Spinal cord (tissue), 10 donors: ENCODE results near the gene GMDS. TPM values are rescaled to one million over a fixed set of nuclear protein-coding genes. Genes with fewer than 3 reads are reported as not detected.

Experiments used
- DNase-seq, 6 donors: peaks; one replicate each; pipeline versions ENCODE4 v3.0.0 to v3.0.0-alpha.2; 2013 to 2015; ENCODE audit warnings: low spot score in 6 of 6, low read depth in 4 of 6
- H3K27ac ChIP-seq: one replicate; pipeline ENCODE4 v1.5.1; 2013; ENCODE audit warnings: low read depth, low read length, control low read depth
- H3K27me3 ChIP-seq: one replicate; pipeline ENCODE4 v1.6.1; 2013; ENCODE audit warnings: low read length; ENCODE audit not compliant: control insufficient read depth, insufficient read depth
- H3K36me3 ChIP-seq: one replicate; pipeline ENCODE4 v1.6.1; 2013; ENCODE audit warnings: low read length; ENCODE audit not compliant: control insufficient read depth, insufficient read depth
- H3K4me1 ChIP-seq: one replicate; pipeline ENCODE4 v1.6.1; 2013; ENCODE audit warnings: low read length; ENCODE audit not compliant: control insufficient read depth, insufficient read depth
- H3K4me3 ChIP-seq: one replicate; pipeline ENCODE4 v1.5.1; 2013; ENCODE audit warnings: low read depth, low read length, control low read depth
- H3K9me3 ChIP-seq: one replicate; pipeline ENCODE4 v1.6.1; 2013; ENCODE audit warnings: low read length; ENCODE audit not compliant: control insufficient read depth, insufficient read depth
- WGBS: methylation state at CpG from one replicate; pipeline ENCODE4 v1.1.5; 2013; ENCODE audit warnings: missing lambda C conversion rate; ENCODE audit not compliant: insufficient coverage; 5-methylcytosine and 5-hydroxymethylcytosine counted together
- polyA plus RNA-seq, 2 donors: library from polyadenylated mRNA; unstranded; fragments of 120-200 nt; gene quantifications; one replicate each; pipeline ENCODE4 v1.2.1, GENCODE V29; 2013; ENCODE audit not compliant: insufficient read length in 2 of 2
- total RNA-seq, 2 donors: library from RNA; depleted of rRNA in 1 of 2; stranded (reverse); fragments of 120-200 nt in 1 of 2; fragments of >200 nt in 1 of 2; gene quantifications; one replicate each; pipeline versions ENCODE4 v1.2.3 to v1.2.4, GENCODE V29; 2013 to 2014
- donor health status: healthy.

GMDS gene
- total and polyA plus RNA-seq, 4 donors = 35.3 to 87.4 (median 49.6) TPM

DNA sequence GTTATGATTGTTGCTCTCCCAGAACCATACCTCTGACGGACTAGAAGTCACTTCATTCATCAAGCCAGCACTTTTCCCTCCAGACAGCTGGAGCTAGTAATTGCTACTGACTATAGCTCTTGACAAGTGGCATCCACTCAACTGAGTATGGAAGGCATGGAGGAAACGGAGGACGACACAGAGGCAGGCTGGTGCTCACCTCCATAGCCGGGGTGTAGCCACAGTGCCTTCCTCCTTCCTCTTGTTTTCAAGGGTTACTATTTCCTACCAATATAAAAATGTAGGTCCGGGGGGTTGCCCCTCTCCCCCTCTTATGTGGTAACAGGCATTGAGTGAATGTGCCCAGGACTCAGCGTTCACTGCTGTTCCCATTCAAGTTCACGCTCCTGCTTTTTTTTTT, 659.1 kb downstream of the GMDS start:
- no peak overlapping the region for H3K4me3 ChIP-seq
- H3K9me3 ChIP-seq = no peaks in the 10 kb centered on the region
- DNase-seq = no peak
- H3K27me3 ChIP-seq = no peaks in the 10 kb centered on the region
- H3K27ac ChIP-seq = no peak overlapping the region
- no peaks in the 10 kb centered on the region for H3K36me3 ChIP-seq
- H3K4me1 ChIP-seq = no peaks in the 10 kb centered on the region
- WGBS = 80% methylated on average over 1 of the region's 7 CpGs

DNA sequence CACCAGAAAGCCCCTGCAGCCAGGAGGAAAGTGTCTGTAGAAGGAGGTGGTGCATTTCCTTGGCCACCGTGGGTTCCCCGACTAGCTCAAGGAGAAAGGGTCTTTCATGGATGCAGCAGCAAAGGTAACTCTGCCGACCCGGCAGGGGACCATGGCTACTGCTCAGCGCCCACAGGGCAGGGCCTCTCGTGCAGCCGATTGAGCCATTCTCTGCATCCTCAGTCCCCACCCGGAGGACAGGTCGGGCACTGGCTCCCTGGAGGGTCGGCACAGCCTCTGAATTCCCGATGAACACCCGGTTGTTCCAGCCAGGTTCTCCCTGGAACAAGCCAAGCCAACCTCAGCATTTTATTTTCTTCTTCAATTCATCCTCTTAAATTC, 659.7 kb downstream of the GMDS start:
- 81% methylated on average over 12 of the region's 12 CpGs for WGBS
- no peak overlapping the region for H3K4me3 ChIP-seq
- no peaks in the 10 kb centered on the region for H3K27me3 ChIP-seq
- no peak for DNase-seq
- H3K9me3 ChIP-seq = no peaks in the 10 kb centered on the region
- H3K4me1 ChIP-seq = no peaks in the 10 kb centered on the region
- no peaks in the 10 kb centered on the region for H3K36me3 ChIP-seq
- H3K27ac ChIP-seq = no peak overlapping the region

DNA sequence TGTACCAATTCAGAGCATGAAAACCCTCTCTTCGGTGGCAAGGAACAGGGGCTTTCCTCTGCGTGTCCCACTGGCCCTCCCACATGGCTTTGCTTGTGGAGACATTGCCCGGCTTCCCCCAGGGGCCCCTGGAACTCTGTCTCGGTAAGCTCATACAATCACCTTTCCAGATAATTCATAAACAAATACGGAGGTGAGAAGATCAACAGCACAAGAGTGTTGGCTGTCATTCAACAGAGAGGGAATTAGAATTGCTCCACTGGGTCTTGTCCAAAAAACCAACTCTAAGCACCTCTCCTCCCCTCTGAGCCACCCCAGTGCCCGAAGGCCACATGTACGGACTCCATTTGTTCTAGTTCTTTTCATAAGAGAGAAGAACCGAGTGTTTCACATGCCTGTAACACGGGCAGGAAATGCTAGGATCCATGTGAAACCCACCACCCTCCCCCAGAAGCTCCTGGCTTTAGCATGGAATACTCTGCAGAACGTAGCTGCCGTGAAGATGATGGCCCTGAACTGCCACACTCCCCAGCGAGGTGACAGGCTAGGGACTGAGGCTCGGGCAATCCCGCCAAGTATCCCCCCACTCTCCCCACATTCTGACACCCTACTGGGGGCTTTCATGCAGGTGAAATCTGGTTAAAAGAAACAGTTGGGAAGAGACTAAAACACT, 660.3 kb downstream of the GMDS start:
- Histone ChIP-seq H3K4me1 (no peaks in the 10 kb centered on the region), H3K36me3 (no peaks in the 10 kb centered on the region), H3K27ac (no peak overlapping the region), H3K4me3 (no peak overlapping the region), H3K27me3 (no peaks in the 10 kb centered on the region), H3K9me3 (no peaks in the 10 kb centered on the region)
- WGBS = 83% methylated on average over 7 of the region's 14 CpGs
- no peak for DNase-seq

DNA sequence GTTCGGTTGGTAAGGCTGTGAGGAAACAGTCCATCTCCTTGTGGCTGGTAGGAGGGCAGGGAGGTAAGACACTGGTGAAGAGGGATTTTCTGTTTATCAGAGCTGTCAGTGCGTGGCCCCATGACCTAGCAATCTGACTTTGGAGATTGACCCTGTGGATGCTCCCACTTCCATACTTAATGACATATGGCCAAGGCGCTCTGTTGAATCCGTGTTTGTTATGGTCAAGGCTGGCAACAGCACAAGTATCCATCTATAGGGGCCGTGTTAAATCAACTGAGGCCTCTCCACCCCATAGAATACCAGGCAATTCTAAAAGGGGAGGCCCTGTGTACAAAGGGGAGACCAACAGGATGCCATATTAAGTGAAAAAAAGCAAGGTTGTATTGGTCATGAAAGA, 661.3 kb downstream of the GMDS start:
- Histone ChIP-seq H3K9me3 (no peaks in the 10 kb centered on the region), H3K4me1 (peaks cover 9% of the 10 kb centered on the region), H3K36me3 (no peaks in the 10 kb centered on the region), H3K4me3 (no peak overlapping the region), H3K27me3 (no peaks in the 10 kb centered on the region), H3K27ac (no peak overlapping the region)
- no peak for DNase-seq
- 96% methylated on average over 4 of the region's 5 CpGs for WGBS

DNA sequence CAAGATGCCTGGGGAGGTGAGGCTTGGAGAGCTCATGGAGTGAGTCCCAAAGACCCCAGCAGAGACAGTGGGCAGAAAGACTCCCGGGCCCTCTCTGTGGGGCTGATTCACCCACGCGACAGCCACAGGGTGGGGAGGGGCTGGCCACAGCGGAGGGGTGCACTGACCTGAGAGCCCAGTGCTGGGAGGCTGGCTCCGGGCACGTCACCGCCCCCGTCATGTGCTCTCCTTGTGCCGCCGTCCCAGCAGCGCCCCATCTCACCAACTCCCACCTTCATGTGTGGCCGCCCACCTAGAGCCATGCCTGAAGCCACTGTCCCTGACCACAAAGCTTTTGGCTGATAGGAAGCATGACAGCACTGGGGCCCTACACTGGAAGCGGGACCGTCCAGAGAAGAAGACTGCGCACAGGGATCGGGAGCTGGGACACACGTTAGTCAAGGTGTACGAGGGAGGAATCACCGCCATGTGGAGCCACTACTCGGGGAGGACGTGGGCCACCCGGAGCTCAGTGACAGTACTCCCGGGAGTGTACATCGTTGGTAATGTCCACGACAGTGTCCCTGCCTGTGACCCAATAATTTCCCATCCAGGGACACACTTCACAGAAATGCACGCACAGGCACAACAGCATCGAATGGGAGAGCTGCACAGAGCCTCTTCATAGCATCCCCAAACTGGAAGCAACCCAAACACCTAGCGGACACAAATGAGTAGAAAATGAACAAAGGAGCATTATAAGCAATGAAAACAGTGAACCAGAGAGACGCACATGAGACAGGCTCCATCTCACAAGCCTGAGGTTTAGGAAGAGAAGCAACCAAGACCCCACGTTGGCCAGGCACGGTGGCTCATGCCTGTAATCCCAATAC, 664.0 kb downstream of the GMDS start:
- H3K4me1 ChIP-seq = peaks cover 19% of the 10 kb centered on the region
- 85% methylated on average over 31 of the region's 31 CpGs for WGBS
- H3K9me3 ChIP-seq = no peaks in the 10 kb centered on the region
- no peak for DNase-seq
- no peaks in the 10 kb centered on the region for H3K36me3 ChIP-seq
- H3K27me3 ChIP-seq = no peaks in the 10 kb centered on the region
- H3K4me3 ChIP-seq = no peak overlapping the region
- H3K27ac ChIP-seq = no peak overlapping the region

DNA sequence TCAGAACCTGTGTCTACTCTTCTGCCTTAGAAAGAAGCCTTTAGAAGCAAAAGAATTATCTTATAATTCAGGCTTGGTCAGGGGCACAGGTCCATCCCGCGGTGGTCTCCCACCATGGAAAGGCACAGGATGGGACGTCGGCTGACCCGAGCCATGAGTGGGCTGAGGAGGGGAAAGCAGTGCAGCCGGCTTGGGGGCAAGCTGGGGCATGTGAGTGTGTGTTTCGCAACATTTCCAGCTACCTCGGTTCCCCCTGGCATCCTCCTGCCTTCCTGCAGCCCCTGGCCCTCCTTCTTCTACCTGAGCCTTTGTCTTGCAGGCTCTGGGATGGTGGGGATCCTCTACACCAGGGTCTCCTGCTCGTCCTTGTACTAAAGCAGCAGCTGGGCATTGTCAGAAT, 664.8 kb downstream of the GMDS start:
- Histone ChIP-seq H3K27ac (no peak overlapping the region), H3K27me3 (no peaks in the 10 kb centered on the region), H3K9me3 (no peaks in the 10 kb centered on the region), H3K4me1 (peaks cover 26% of the 10 kb centered on the region), H3K4me3 (no peak overlapping the region), H3K36me3 (no peaks in the 10 kb centered on the region)
- WGBS = 97% methylated on average over 6 of the region's 9 CpGs
- no peak for DNase-seq

DNA sequence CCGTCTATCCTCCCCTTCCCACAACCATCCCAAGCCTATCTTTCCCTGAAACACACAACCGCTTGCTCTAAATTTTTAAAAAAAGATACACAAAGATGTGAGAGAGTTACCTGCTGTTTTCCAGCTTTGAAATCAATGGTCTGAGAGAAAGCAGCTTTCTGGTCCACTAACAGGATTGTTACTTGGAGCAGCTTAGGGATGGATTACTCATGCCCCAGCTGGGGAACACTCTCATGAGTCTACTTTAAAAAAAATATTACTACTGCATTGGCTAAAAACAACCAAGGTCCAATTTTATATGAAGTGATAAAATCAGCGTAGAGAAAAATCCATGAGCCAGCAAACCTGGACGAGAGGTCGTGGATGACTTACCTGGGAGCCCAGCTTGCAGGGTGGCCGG, 665.3 kb downstream of the GMDS start:
- Histone ChIP-seq H3K9me3 (no peaks in the 10 kb centered on the region), H3K4me3 (no peak overlapping the region), H3K27me3 (no peaks in the 10 kb centered on the region), H3K36me3 (no peaks in the 10 kb centered on the region), H3K27ac (no peak overlapping the region), H3K4me1 (peaks cover 31% of the 10 kb centered on the region)
- WGBS = 79% methylated on average over 4 of the region's 6 CpGs
- DNase-seq = peak in 1 of 6 donors; percentile 49

DNA sequence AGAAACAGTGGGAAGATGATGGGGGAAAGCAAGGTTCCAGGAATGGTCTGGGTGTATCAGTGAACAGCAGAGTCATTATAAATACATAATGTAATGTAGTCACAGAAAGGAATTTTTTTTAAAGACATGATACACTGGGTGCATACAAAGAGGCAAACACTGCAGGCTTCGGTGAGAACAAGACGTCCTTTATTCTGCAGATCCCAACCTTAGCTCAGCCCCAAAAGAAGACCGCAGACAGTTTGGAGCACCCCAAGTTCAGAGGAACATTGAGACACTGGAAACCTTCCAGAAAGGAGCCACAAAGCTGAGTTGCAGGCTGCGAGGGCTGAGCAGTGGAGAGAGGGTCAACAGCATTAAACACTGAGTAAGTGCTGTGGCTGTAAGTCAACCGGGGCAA, 666.3 kb downstream of the GMDS start:
- Histone ChIP-seq H3K4me1 (peaks cover 41% of the 10 kb centered on the region), H3K36me3 (no peaks in the 10 kb centered on the region), H3K9me3 (no peaks in the 10 kb centered on the region), H3K4me3 (no peak overlapping the region), H3K27me3 (no peaks in the 10 kb centered on the region), H3K27ac (no peak overlapping the region)
- WGBS = 67% methylated on average over 3 of the region's 5 CpGs
- no peak for DNase-seq

DNA sequence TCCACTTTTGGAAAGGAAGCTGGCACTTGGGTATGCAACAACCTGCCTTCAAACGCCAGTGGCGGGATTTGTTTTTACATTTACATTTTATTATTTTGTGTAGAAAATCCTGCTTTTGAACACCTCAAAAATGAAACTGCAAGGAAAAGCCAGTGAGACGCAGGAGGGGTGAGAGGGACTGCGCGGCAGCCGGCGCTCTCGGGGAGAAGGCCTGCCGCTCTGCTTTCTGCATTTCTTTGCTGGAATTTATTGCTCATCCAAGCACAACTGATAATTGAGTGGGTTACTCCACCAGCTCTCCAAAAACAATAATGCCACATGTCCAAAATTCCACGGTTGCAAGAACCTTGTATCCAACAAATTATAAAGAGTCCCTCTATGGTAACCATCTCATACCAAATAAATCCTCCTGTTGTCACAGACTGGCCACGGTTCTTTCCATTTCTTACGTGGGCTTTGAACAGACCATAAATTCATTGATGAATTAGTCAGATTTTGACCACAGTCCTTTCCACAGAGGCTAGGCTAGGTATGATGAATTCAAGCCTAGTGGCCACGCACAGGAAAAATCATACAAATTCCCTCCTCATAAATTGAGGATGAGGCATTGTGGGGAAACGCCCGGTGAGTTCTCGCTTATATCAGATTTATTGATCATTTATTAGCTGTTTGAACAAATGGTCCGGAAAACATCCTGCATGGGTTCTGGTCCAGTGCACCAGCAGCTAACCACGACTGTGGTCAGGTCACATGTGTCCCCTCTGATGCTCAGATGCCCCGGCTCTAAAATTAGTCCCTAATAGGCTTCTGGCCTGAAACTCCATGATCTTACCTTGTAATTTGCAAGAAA, 667.3 kb downstream of the GMDS start:
- peaks cover 48% of the 10 kb centered on the region for H3K4me1 ChIP-seq
- WGBS = 83% methylated on average over 12 of the region's 19 CpGs
- H3K9me3 ChIP-seq = no peaks in the 10 kb centered on the region
- DNase-seq = no peak
- H3K27ac ChIP-seq = no peak overlapping the region
- no peaks in the 10 kb centered on the region for H3K36me3 ChIP-seq
- H3K27me3 ChIP-seq = no peaks in the 10 kb centered on the region
- H3K4me3 ChIP-seq = no peak overlapping the region
